Peyer's patch (tissue), 4 donors: Measurements from ENCODE around the gene R3HDM2.

Source experiments
- CTCF ChIP-seq, 6 experiments: fragments of 450-650 bp in 4 of 6; fragments of 200-600 bp in 2 of 6; sonication (generic) in 1 of 6; IDR thresholded peaks; one replicate each; pipeline ENCODE4 v1.5.1; 2017 to 2019; ENCODE audit warnings: antibody characterized with exemption in 6 of 6, mild to moderate bottlenecking in 3 of 6, moderate library complexity in 1 of 6
- POLR2A ChIP-seq, 2 donors: fragments of 450-650 bp; IDR thresholded peaks; one replicate each; pipeline ENCODE4 v1.5.1; 2017; ENCODE audit warnings: antibody characterized with exemption in 2 of 2, mild to moderate bottlenecking in 2 of 2, moderate library complexity in 2 of 2

- no peak for TF ChIP-seq CTCF (IDR thresholded peaks at IDR 0.05)
- no peak for TF ChIP-seq POLR2A (IDR thresholded peaks at IDR 0.05)
These were observed 209.5 kb downstream of the R3HDM2 start for GRCh38 chr12:57221169-57221917.
